Sigmoid colon (tissue), 7 donors: ENCODE data around the gene CCDC127. TPM values are rescaled to one million over a fixed set of nuclear protein-coding genes. Genes with fewer than 3 reads are reported as not detected.

Experiments
- DNase-seq: peaks from one replicate; pipeline ENCODE4 v3.0.0-alpha.2; 2019
- H3K27ac ChIP-seq, 4 donors: fragments of 200-600 bp; sonication (generic); one replicate each; pipeline ENCODE4 v1.5.1; 2016 to 2019; ENCODE audit warnings: mild to moderate bottlenecking in 1 of 4
- H3K27me3 ChIP-seq, 3 donors: fragments of 200-600 bp; sonication (generic); one replicate each; pipeline ENCODE4 v1.5.1; 2019; ENCODE audit warnings: mild to moderate bottlenecking in 1 of 3
- H3K36me3 ChIP-seq, 4 donors: fragments of 200-600 bp; sonication (generic); one replicate each; pipeline ENCODE4 v1.5.1; 2016 to 2019
- H3K4me1 ChIP-seq, 4 donors: fragments of 200-600 bp; sonication (generic); one replicate each; pipeline ENCODE4 v1.5.1; 2017 to 2019
- H3K4me3 ChIP-seq, 4 donors: fragments of 200-600 bp; sonication (generic); one replicate each; pipeline ENCODE4 v1.5.1; 2017 to 2019; ENCODE audit warnings: mild to moderate bottlenecking in 2 of 4, moderate library complexity in 1 of 4
- H3K9me3 ChIP-seq, 4 donors: fragments of 200-600 bp in 3 of 4; sonication (generic) in 3 of 4; one replicate each; pipeline versions ENCODE4 v1.5.1 to v1.6.1; 2013 to 2019
- EP300 ChIP-seq, 4 donors: sonication (generic); formaldehyde crosslinking; IDR thresholded peaks; one replicate each; pipeline ENCODE4 v1.6.1; 2017; ENCODE audit warnings: antibody characterized with exemption in 4 of 4
- POLR2A ChIP-seq, 2 donors: fragments of 450-650 bp; IDR thresholded peaks; one replicate each; pipeline ENCODE4 v1.6.1; 2016; ENCODE audit warnings: antibody characterized with exemption in 2 of 2, mild to moderate bottlenecking in 2 of 2, moderate library complexity in 2 of 2
- POLR2AphosphoS5 ChIP-seq, 4 donors: sonication (generic); formaldehyde crosslinking; IDR thresholded peaks; one replicate each; pipeline ENCODE4 v1.6.1; 2017; ENCODE audit warnings: antibody characterized with exemption in 4 of 4
- WGBS, 2 donors: extraction: QIAGEN DNeasy Blood & Tissue Kit; methylation state at CpG; one replicate each; pipeline ENCODE4 v1.1.7; 2013; 5-methylcytosine and 5-hydroxymethylcytosine counted together
- intact Hi-C: fragments of 100-400 bp; cut with DNase I; formaldehyde crosslinking; loops from one replicate; pipeline ENCODE4 v1.15.1; 2023
- polyA plus RNA-seq, 3 donors: library from polyadenylated mRNA; stranded (reverse); fragments of 200-250 nt; gene quantifications; one replicate each; pipeline ENCODE4 v1.2.3, GENCODE V29; 2013
- total RNA-seq, 4 donors: library from RNA; depleted of rRNA; stranded (reverse); fragments of >200 nt; gene quantifications; one replicate each; pipeline ENCODE4 v1.1.0, GENCODE V29; 2016
- TF ChIP-seq, protein P1 (sequence below), 4 experiments: fragments of 450-650 bp in 3 of 4; fragments of 200-600 bp in 1 of 4; IDR thresholded peaks; one replicate each; pipeline ENCODE4 v1.5.1; 2016 to 2019; ENCODE audit warnings: antibody characterized with exemption in 4 of 4, mild to moderate bottlenecking in 3 of 4, moderate library complexity in 2 of 4
- donor health status: healthy with polysubstance abuse.
- donor health status: Bipolar disorder and iron deficiency.
- donor health status: healthy.

Gene CCDC127
- total and polyA plus RNA-seq, 7 donors, result 1.2 to 8.3 (median 5.7) TPM

DNA sequence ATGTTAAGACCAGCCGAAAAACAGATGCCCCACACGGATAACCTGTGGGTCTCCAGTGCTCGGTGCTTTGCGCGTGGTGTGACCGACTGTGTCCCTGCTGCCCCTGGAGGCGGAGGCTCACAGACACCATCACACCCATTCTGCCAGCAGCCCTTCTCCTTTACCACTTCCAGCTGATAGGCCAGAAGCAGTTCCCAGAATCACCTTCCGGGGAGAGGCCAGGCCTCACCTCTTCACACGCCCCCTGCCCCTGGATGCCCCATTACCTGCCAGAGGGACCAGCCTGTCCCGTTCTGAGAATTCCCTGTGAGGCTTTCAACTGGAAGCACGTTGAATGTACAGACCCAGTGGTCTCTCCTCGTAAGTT, 48.2 kb downstream of the CCDC127 start:
- H3K4me3 ChIP-seq, result no peak overlapping the region
- H3K27ac ChIP-seq, result no peak overlapping the region
- 88% methylated on average over 12 of the region's 12 CpGs for WGBS, 2 donors
- no peaks in the 10 kb centered on the region for H3K9me3 ChIP-seq
- peaks cover 0 to 4% (median 0%) of the 10 kb centered on the region in 4 donors for H3K4me1 ChIP-seq
- intact Hi-C loops, result no loop called here
- H3K36me3 ChIP-seq, result no peaks in the 10 kb centered on the region
- no peak for TF ChIP-seq POLR2A (IDR thresholded peaks at IDR 0.05)
- TF ChIP-seq, protein P1, sequence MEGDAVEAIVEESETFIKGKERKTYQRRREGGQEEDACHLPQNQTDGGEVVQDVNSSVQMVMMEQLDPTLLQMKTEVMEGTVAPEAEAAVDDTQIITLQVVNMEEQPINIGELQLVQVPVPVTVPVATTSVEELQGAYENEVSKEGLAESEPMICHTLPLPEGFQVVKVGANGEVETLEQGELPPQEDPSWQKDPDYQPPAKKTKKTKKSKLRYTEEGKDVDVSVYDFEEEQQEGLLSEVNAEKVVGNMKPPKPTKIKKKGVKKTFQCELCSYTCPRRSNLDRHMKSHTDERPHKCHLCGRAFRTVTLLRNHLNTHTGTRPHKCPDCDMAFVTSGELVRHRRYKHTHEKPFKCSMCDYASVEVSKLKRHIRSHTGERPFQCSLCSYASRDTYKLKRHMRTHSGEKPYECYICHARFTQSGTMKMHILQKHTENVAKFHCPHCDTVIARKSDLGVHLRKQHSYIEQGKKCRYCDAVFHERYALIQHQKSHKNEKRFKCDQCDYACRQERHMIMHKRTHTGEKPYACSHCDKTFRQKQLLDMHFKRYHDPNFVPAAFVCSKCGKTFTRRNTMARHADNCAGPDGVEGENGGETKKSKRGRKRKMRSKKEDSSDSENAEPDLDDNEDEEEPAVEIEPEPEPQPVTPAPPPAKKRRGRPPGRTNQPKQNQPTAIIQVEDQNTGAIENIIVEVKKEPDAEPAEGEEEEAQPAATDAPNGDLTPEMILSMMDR (IDR thresholded peaks at IDR 0.05), result no peak
- no peak for TF ChIP-seq EP300 (IDR thresholded peaks at IDR 0.05)
- no peak for TF ChIP-seq POLR2AphosphoS5 (IDR thresholded peaks at IDR 0.05)
- no peak for DNase-seq
- H3K27me3 ChIP-seq, result no peaks in the 10 kb centered on the region

DNA sequence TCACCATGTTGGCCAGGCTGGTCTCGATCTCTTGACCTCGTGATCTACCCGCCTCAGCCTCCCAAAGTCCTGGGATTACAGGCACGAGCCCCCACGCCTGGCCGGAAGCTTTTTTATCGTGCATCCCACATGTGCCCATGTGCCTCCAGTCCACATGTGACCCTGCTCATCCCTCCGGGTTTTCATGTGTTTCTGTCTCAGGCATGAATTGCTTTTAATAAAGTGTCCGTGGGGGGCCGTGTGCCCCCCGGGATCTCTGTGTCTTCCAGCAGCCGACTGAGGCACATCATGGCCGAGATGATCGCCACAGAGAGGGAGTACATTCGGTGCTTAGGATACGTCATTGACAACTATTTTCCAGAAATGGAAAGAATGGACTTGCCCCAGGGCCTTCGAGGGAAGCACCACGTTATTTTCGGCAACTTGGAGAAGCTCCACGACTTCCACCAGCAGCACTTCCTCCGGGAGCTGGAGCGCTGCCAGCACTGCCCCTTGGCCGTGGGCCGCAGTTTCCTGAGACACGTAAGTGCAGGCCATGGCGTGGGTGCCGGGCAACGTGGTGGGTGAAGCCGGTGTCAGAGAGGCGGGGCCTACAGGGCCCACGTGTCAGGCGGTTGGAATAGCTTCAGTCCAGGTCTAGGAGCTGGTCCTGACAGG, 48.8 kb downstream of the CCDC127 start:
- intact Hi-C loops, result no loop called here
- no peaks in the 10 kb centered on the region for H3K36me3 ChIP-seq
- no peak overlapping the region for H3K27ac ChIP-seq
- H3K4me3 ChIP-seq, result no peak overlapping the region
- H3K9me3 ChIP-seq, result no peaks in the 10 kb centered on the region
- H3K27me3 ChIP-seq, result no peaks in the 10 kb centered on the region
- peaks cover 0 to 4% (median 0%) of the 10 kb centered on the region in 4 donors for H3K4me1 ChIP-seq
- peak; percentile 70 for DNase-seq
- TF ChIP-seq POLR2A (IDR thresholded peaks at IDR 0.05), result no peak
- peak in 1 of 4 donors; percentile 43 for TF ChIP-seq POLR2AphosphoS5 (IDR thresholded peaks at IDR 0.05)
- 81 to 82% methylated on average over 32 of the region's 32 CpGs for WGBS, 2 donors

DNA sequence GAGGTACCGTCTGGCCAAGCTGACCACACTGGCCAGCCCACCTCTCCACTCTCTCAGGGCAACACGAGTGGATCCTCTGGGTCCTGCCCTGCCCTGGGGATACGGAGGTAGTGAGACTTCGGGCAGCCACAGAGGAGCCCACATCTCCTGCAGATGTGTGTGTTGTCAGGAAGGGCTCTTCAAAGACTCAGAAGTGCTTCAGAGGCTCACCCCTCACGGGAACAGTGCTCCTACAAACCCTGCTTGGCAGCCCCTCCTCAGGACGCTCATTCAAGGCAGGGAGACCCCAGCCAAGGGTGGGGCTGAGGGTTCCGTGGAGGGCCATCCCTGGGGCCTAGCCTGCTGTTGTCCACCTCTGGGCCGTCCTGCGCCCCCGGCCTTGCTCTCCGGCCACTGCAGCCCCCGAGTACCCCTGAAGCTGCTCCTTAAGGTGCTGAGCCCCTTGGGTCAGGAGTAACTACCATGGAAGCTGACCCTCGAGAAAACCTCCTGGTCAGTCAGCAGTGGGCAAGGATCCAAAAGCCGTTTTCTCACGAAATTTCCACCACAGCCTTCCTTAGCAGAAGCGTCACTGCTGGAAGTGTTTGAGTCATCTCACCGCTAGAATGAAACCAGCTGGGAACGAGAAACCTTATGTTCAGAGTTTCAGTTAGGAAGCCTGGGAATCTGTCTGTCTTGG, 49.8 kb downstream of the CCDC127 start:
- Histone ChIP-seq H3K4me3 (no peak overlapping the region), H3K27me3 (no peaks in the 10 kb centered on the region), H3K4me1 (peaks cover 0 to 4% (median 0%) of the 10 kb centered on the region in 4 donors), H3K36me3 (no peaks in the 10 kb centered on the region), H3K27ac (no peak overlapping the region), H3K9me3 (no peaks in the 10 kb centered on the region)
- intact Hi-C loops, result no loop called here
- TF ChIP-seq, protein P1 (IDR thresholded peaks at IDR 0.05), result no peak
- peak in 1 of 4 donors; percentile 8 for TF ChIP-seq POLR2AphosphoS5 (IDR thresholded peaks at IDR 0.05)
- TF ChIP-seq EP300 (IDR thresholded peaks at IDR 0.05), result no peak
- TF ChIP-seq POLR2A (IDR thresholded peaks at IDR 0.05), result no peak
- 77% methylated on average over 18 of the region's 18 CpGs for WGBS, 2 donors
- peak; percentile 62 for DNase-seq

DNA sequence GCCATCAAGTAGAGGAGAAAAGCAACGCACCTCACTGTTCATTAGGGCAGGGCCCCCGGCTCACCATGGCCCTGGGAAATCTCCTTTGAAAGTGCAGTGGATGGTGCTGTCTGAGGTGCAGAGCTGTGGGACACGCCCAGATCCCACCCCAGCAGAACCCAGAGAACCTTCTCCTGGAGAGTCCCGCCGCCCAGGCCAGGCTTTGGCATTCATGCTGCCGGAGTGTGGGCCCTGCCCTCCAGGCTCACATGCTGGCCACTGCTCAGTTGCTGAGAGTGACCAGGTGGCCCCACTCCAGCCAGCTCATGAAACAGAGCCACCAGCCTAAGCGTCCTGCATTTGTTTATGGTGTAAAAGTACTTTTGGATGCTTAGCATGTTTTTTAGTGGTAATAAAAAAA, 50.4 kb downstream of the CCDC127 start:
- Histone ChIP-seq H3K27me3 (no peaks in the 10 kb centered on the region), H3K4me3 (no peak overlapping the region), H3K27ac (no peak overlapping the region), H3K4me1 (peaks cover 0 to 4% (median 0%) of the 10 kb centered on the region in 4 donors), H3K9me3 (no peaks in the 10 kb centered on the region), H3K36me3 (no peaks in the 10 kb centered on the region)
- 82 to 87% methylated on average over 7 of the region's 7 CpGs for WGBS, 2 donors
- intact Hi-C loops, result no loop called here
- DNase-seq, result peak; percentile 46
- TF ChIP-seq EP300 (IDR thresholded peaks at IDR 0.05) (no peak), POLR2AphosphoS5 (IDR thresholded peaks at IDR 0.05) (no peak), POLR2A (IDR thresholded peaks at IDR 0.05) (no peak)
- TF ChIP-seq, protein P1 (IDR thresholded peaks at IDR 0.05), result no peak
